B cell (primary cell): ENCODE results near the gene HMCN1. TPM values are rescaled to one million over a fixed set of nuclear protein-coding genes. Genes with fewer than 3 reads are reported as not detected.

Experiments
- ATAC-seq: fragments of 200-7000 bp; cut with Tn5 transposase; one replicate; pipeline ENCODE4 v1.10.0; 2021; ENCODE audit warnings: low read depth, mild to moderate bottlenecking, moderate number of reproducible peaks, moderate library complexity
- CTCF ChIA-PET: fragments of 350-600 bp; sonication (Branson Sonifier 250); formaldehyde crosslinking; loops from one replicate; lab custom pipeline; 2021; ENCODE audit warnings: antibody characterized with exemption, inconsistent platforms; lab: Charles Lee
- POLR2A ChIA-PET: fragments of 350-600 bp; sonication (Branson Sonifier 250); formaldehyde crosslinking; loops from one replicate; lab custom pipeline; 2021; ENCODE audit warnings: antibody characterized with exemption; lab: Charles Lee
- DNase-seq: peaks from one replicate; pipeline ENCODE4 v3.0.0; 2013
- H2AFZ ChIP-seq: 2 replicates; pipeline ENCODE4 v1.6.1; 2012; ENCODE audit warnings: mild to moderate bottlenecking, low read depth, low read length; ENCODE audit not compliant: insufficient read depth, poor library complexity, severe bottlenecking
- H3K27ac ChIP-seq, 2 donors: 1 replicate in 1 of 2; 2 replicates in 1 of 2; pipeline ENCODE4 v1.5.1; 2012 to 2013; ENCODE audit warnings: low read length in 2 of 2, mild to moderate bottlenecking in 2 of 2, moderate library complexity in 1 of 2
- H3K27me3 ChIP-seq, 4 experiments: fragments of 200-600 bp in 1 of 4; sonication (generic) in 1 of 4; replicated peaks in 1 of 4; 1 replicate in 2 of 4; 2 replicates in 2 of 4; pipeline versions ENCODE4 v1.6.1 to v1.7.0; 2013 to 2016; ENCODE audit warnings: low read length in 3 of 4, mild to moderate bottlenecking in 2 of 4, mixed read lengths in 1 of 4, moderate library complexity in 1 of 4; ENCODE audit not compliant: insufficient read depth in 4 of 4, control insufficient read depth in 3 of 4; ENCODE audit errors: control extremely low read depth in 1 of 4
- H3K36me3 ChIP-seq, 2 experiments: replicated peaks in 1 of 2; 1 replicate in 1 of 2; 2 replicates in 1 of 2; pipeline versions ENCODE4 v1.6.1 to v1.7.1; 2013; ENCODE audit warnings: low read length in 1 of 2; ENCODE audit not compliant: insufficient read depth in 2 of 2, control insufficient read depth in 1 of 2; ENCODE audit errors: control extremely low read depth in 1 of 2, extremely low read depth in 1 of 2
- H3K4me1 ChIP-seq, 2 donors: fragments of 200-600 bp in 1 of 2; sonication (generic) in 1 of 2; 1 replicate in 1 of 2; 2 replicates in 1 of 2; pipeline versions ENCODE4 v1.5.1 to v1.6.1; 2013 to 2017; ENCODE audit warnings: low read length in 2 of 2; ENCODE audit not compliant: control insufficient read depth in 2 of 2, insufficient read depth in 2 of 2
- H3K4me2 ChIP-seq: replicated peaks from 2 replicates; pipeline ENCODE3; 2012; ENCODE audit warnings: mild to moderate bottlenecking, low read depth, low read length; ENCODE audit not compliant: poor library complexity, severe bottlenecking
- H3K4me3 ChIP-seq, 5 experiments: fragments of 200-600 bp in 1 of 5; sonication (generic) in 1 of 5; 1 replicate in 3 of 5; 2 replicates in 2 of 5; pipeline versions ENCODE4 v1.5.1 to v1.7.0; 2011 to 2016; ENCODE audit warnings: low read length in 4 of 5, mild to moderate bottlenecking in 4 of 5, low read depth in 2 of 5, control low read depth in 1 of 5, moderate library complexity in 1 of 5; ENCODE audit not compliant: insufficient read depth in 1 of 5; ENCODE audit errors: control extremely low read depth in 1 of 5, extremely low read depth in 1 of 5
- H3K79me2 ChIP-seq: fragments of 200-600 bp; sonication (generic); one replicate; pipeline ENCODE4 v1.6.0; 2016; ENCODE audit warnings: low read length; ENCODE audit not compliant: control insufficient read depth, insufficient read depth
- H3K9ac ChIP-seq: fragments of 200-600 bp; sonication (generic); 2 replicates; pipeline ENCODE4 v1.6.1; 2017; ENCODE audit warnings: mild to moderate bottlenecking, low read length, moderate library complexity
- H3K9me3 ChIP-seq, 3 donors: one replicate each; pipeline versions ENCODE4 v1.6.1 to v1.7.1; 2013; ENCODE audit warnings: low read length in 2 of 3; ENCODE audit not compliant: control insufficient read depth in 2 of 3, insufficient read depth in 1 of 3; ENCODE audit errors: control extremely low read depth in 1 of 3
- H4K20me1 ChIP-seq: 2 replicates; pipeline ENCODE4 v1.6.0; 2012; ENCODE audit warnings: mild to moderate bottlenecking, low read length; ENCODE audit not compliant: insufficient read depth, control insufficient read depth, poor library complexity, severe bottlenecking
- H3K27ac Mint-ChIP-seq: one replicate; pipeline ENCODE4 v1.8.0; 2021; ENCODE audit warnings: mixed read lengths
- H3K27me3 Mint-ChIP-seq: one replicate; pipeline ENCODE4 v1.8.0; 2021; ENCODE audit warnings: mixed read lengths
- H3K4me1 Mint-ChIP-seq: one replicate; pipeline ENCODE4 v1.8.0; 2021; ENCODE audit warnings: mixed read lengths
- H3K4me3 Mint-ChIP-seq: one replicate; pipeline ENCODE4 v1.8.0; 2021; ENCODE audit warnings: mixed read lengths
- H3K9me3 Mint-ChIP-seq: one replicate; pipeline ENCODE4 v1.8.0; 2022; ENCODE audit warnings: mixed read lengths; ENCODE audit not compliant: insufficient read depth
- EZH2 ChIP-seq: IDR thresholded peaks from 2 replicates; pipeline ENCODE4 v1.6.1; 2012; ENCODE audit warnings: borderline replicate concordance, low read depth, mild to moderate bottlenecking, moderate library complexity, low read length; ENCODE audit not compliant: insufficient read depth, poor library complexity, severe bottlenecking
- WGBS: methylation state at CpG from one replicate; pipeline ENCODE4 v1.1.5; 2013; ENCODE audit warnings: missing lambda C conversion rate; ENCODE audit not compliant: insufficient coverage; 5-methylcytosine and 5-hydroxymethylcytosine counted together
- intact Hi-C: fragments of 100-400 bp; cut with micrococcal nuclease; formaldehyde crosslinking; loops from one replicate; pipeline ENCODE4 v1.10.0; 2022
- polyA plus RNA-seq: library from polyadenylated mRNA; depleted of rRNA; stranded (reverse); fragments of >200 nt; gene quantifications from 2 replicates; pipeline ENCODE4 v1.2.3, GENCODE V29; 2012
- total RNA-seq, 2 donors: library from RNA; stranded (reverse); fragments of 120-200 nt in 1 of 2; gene quantifications; 1 replicate in 1 of 2; 2 replicates in 1 of 2; pipeline versions ENCODE4 v1.2.3 to v1.2.4, GENCODE V29; 2013 to 2022
- TF ChIP-seq, protein P1 (sequence below): fragments of 200-600 bp; IDR thresholded peaks from one replicate; pipeline ENCODE4 v1.8.0; 2022; ENCODE audit warnings: antibody characterized with exemption, mild to moderate bottlenecking

Gene HMCN1
- total and polyA plus RNA-seq, 2 donors (not counting 1 experiment from before 2014, with no cell fraction given), result not detected

DNA sequence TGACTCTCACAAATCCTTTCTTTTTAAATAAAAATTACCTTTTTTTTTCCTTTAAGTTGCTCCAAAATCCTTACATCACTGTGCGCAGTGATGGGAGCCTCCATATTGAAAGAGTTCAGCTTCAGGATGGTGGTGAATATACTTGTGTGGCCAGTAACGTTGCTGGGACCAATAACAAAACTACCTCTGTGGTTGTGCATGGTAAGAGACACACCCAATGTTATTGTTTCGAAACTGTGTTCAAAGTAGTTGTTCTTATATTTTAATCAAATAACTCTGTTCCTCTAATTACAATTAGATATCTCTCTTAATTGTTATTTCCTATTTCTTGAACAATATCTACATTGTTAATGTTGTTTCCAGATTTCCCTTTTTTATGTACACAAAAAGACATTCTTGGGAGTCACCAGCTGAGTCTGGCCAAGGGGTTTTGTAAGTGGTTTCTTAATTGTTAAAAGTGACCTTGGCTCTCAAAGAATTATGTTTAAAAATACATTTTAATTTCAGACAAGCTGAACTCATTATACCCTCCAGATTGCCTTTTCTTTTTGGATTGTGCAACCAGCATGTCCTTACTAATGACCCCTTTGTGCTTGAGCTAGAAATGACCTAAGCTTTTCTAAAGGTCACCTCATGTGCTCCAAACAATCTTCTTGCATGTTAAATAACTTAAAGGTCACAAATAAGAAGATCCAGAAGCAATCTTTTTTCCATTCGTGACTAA is 250.1 kb downstream of the HMCN1 start:
- DNase-seq (no peak), ATAC-seq (no peak)
- Histone ChIP-seq H3K27me3 (no peaks in the 10 kb centered on the region), H2AFZ (no peak overlapping the region), H3K27ac (no peak overlapping the region), H3K9me3 (no peaks in the 10 kb centered on the region), H3K4me1 (peaks cover 0 to 10% of the 10 kb centered on the region in 2 donors), H3K4me2 (no peak overlapping the region), H3K9ac (no peak overlapping the region), H3K4me3 (no peak overlapping the region), H3K36me3 (no peaks in the 10 kb centered on the region), H4K20me1 (no peaks in the 10 kb centered on the region), H3K79me2 (no peaks in the 10 kb centered on the region)
- intact Hi-C loops, result no loop called here
- POLR2A ChIA-PET, result no interaction called here
- H3K4me1 Mint-ChIP-seq, result peaks cover 14% of the 10 kb centered on the region
- no peak overlapping the region for H3K27ac Mint-ChIP-seq
- TF ChIP-seq EZH2, result no peak
- TF ChIP-seq, protein P1, sequence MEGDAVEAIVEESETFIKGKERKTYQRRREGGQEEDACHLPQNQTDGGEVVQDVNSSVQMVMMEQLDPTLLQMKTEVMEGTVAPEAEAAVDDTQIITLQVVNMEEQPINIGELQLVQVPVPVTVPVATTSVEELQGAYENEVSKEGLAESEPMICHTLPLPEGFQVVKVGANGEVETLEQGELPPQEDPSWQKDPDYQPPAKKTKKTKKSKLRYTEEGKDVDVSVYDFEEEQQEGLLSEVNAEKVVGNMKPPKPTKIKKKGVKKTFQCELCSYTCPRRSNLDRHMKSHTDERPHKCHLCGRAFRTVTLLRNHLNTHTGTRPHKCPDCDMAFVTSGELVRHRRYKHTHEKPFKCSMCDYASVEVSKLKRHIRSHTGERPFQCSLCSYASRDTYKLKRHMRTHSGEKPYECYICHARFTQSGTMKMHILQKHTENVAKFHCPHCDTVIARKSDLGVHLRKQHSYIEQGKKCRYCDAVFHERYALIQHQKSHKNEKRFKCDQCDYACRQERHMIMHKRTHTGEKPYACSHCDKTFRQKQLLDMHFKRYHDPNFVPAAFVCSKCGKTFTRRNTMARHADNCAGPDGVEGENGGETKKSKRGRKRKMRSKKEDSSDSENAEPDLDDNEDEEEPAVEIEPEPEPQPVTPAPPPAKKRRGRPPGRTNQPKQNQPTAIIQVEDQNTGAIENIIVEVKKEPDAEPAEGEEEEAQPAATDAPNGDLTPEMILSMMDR, result no peak
- CTCF ChIA-PET, result no interaction called here
- no peaks in the 10 kb centered on the region for H3K9me3 Mint-ChIP-seq
- no peak overlapping the region for H3K4me3 Mint-ChIP-seq
- no peaks in the 10 kb centered on the region for H3K27me3 Mint-ChIP-seq
- no CpG with 5 or more reads among the region's 4 CpGs for WGBS

DNA sequence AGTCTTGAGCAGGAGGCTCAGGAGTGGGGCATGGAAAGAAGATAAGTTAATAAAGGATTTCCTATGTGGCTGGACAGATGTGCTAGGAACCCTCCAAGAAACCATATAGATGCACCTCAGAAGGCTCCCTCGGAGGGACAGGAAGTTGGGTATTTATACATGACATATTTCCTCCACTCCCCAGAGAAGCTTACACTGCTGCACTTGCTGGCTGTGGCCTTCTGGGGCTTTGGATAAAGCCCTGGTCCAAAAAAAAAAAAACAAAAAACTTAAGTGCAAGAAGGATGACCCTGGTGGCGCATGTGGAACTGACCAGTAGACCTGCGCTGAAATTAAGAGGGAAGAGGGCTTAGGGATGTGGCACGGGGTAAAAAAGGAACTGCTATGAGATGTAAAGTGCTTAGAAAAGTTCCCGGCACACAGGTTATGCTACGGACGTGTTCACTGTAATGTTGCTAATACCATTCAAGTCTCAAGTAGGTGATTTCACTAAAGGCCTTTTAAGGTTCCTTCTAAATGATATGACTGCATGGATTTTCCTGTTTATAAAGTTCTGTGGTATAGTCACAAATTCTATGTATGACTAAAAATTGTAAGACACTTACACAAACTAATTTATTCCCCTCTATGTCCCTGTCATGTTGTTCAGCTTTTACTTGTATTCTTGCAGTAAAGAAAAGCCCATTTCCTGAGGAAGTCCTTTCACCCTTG is 253.6 kb downstream of the HMCN1 start:
- WGBS, result 29% methylated on average over 4 of the region's 7 CpGs
- no peak for TF ChIP-seq EZH2
- TF ChIP-seq, protein P1, result no peak
- DNase-seq (peak; percentile 3), ATAC-seq (no peak)
- Histone ChIP-seq H3K9ac (peak overlapping the region; percentile 47), H2AFZ (peak overlapping the region; percentile 50), H3K4me3 (peak overlapping the region in 2 of 5 experiments; percentile 8 to 16), H3K27me3 (no peaks in the 10 kb centered on the region), H3K4me2 (peak overlapping the region; percentile 55), H3K9me3 (no peaks in the 10 kb centered on the region), H3K27ac (peak overlapping the region in 1 of 2 donors; percentile 40), H3K36me3 (no peaks in the 10 kb centered on the region), H4K20me1 (no peaks in the 10 kb centered on the region), H3K4me1 (peaks cover 0 to 10% of the 10 kb centered on the region in 2 donors), H3K79me2 (no peaks in the 10 kb centered on the region)
- CTCF ChIA-PET, result interaction anchor here (0.7 kb wide), 1 partner anchor 1397 kb away, joined by 3 read pairs; no protein-coding TSS in a partner anchor
- Mint-ChIP-seq H3K4me3 (peak overlapping the region; percentile 69), H3K27me3 (no peaks in the 10 kb centered on the region), H3K4me1 (peaks cover 15% of the 10 kb centered on the region), H3K27ac (peak overlapping the region; percentile 59), H3K9me3 (no peaks in the 10 kb centered on the region)
- intact Hi-C loops, result no loop called here
- POLR2A ChIA-PET, result no interaction called here
